ENCODE measurements around the gene SHC3. TPM values are rescaled to one million over a fixed set of nuclear protein-coding genes. Genes with fewer than 3 reads are reported as not detected.

The SHC3 gene
- total and polyA plus RNA-seq, 12 donors, result 0.15 to 0.71 (median 0.33) TPM

DNA sequence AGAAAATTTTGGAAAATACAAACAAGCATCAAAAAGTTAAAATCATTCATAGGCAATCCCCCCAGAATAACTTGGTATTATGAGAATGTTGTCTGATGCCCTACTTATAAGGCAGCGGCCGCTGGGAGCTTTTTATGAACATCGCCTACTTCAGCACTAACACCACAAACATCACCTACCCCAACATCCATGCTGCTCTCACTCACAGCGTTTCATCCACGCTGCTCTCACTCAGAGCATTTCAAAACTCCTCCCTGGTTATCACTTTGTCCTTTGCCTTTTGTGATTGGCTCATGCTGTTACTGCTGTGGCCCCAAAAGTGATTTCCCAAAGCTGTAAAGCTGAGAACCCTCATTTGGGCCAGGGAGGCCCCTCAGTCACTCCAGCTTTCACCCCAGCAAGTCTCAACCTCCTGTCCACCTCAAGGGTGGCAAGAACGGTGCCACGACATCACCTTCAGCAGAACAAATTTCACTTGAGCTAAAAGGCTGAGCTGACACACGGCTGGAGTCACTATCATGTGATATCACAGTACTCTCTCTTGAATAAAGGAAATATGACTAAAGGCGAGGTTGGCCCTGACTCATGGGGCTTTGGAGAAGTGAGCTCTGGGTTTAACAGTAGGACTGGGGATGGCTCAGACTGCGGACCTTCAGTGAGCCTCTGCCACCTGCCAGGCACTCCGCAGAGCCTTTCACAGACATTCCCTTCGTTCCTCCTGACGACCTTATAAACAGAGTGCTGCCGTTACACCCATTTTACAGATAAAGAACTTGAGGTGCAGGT is 25.2 kb downstream of the SHC3 start:
- intact Hi-C loops (cut with DNase I), result no loop called here
- H3K9me3 ChIP-seq, result peaks cover 0 to 4% (median 0%) of the 10 kb centered on the region in 11 donors
- TF ChIP-seq, protein P1, sequence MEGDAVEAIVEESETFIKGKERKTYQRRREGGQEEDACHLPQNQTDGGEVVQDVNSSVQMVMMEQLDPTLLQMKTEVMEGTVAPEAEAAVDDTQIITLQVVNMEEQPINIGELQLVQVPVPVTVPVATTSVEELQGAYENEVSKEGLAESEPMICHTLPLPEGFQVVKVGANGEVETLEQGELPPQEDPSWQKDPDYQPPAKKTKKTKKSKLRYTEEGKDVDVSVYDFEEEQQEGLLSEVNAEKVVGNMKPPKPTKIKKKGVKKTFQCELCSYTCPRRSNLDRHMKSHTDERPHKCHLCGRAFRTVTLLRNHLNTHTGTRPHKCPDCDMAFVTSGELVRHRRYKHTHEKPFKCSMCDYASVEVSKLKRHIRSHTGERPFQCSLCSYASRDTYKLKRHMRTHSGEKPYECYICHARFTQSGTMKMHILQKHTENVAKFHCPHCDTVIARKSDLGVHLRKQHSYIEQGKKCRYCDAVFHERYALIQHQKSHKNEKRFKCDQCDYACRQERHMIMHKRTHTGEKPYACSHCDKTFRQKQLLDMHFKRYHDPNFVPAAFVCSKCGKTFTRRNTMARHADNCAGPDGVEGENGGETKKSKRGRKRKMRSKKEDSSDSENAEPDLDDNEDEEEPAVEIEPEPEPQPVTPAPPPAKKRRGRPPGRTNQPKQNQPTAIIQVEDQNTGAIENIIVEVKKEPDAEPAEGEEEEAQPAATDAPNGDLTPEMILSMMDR (IDR thresholded peaks at IDR 0.05), result no peak
- H3K36me3 ChIP-seq, result no peaks in the 10 kb centered on the region
- no peak for DNase-seq
- WGBS, 2 donors, result 69 to 70% methylated on average over 14 of the region's 14 CpGs
- H3K27ac ChIP-seq, result no peak overlapping the region
- H3K4me1 ChIP-seq, result peaks cover 0 to 21% (median 0%) of the 10 kb centered on the region in 9 donors
- H3K4me3 ChIP-seq, result no peak overlapping the region
- ATAC-seq, result peak in 1 of 8 donors; percentile 42
- peaks cover 0 to 8% (median 0%) of the 10 kb centered on the region in 7 donors for H3K27me3 ChIP-seq

DNA sequence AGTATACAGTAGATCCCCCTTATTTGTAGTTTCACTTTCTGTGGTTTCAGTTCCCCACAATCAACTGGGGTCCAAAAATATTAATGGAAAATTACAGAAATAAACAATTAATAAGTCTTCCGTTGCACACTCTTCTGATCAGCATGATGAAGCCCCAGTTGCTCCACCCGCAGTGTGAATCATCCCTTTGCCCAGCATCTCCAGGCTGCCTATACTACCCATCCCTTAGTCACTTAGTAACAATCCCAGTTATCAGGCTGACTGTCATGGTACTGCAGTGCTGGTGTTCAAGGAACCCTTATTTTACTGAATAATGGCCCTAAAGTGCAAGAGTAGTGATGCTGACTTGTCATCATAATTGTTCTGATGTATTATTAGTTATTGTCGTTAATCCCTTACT is 28.9 kb downstream of the SHC3 start:
- no peaks in the 10 kb centered on the region for H3K36me3 ChIP-seq
- peaks cover 0 to 5% (median 0%) of the 10 kb centered on the region in 7 donors for H3K27me3 ChIP-seq
- WGBS, 2 donors, result 92 to 97% methylated on average over 3 of the region's 3 CpGs
- TF ChIP-seq, protein P1 (IDR thresholded peaks at IDR 0.05), result no peak
- intact Hi-C loops (cut with DNase I), result no loop called here
- no peak overlapping the region for H3K27ac ChIP-seq
- H3K4me1 ChIP-seq, result peaks cover 0 to 15% (median 0%) of the 10 kb centered on the region in 9 donors
- H3K4me3 ChIP-seq, result no peak overlapping the region
- peaks cover 0 to 4% (median 0%) of the 10 kb centered on the region in 11 donors for H3K9me3 ChIP-seq
- DNase-seq, result no peak
- no peak for ATAC-seq

DNA sequence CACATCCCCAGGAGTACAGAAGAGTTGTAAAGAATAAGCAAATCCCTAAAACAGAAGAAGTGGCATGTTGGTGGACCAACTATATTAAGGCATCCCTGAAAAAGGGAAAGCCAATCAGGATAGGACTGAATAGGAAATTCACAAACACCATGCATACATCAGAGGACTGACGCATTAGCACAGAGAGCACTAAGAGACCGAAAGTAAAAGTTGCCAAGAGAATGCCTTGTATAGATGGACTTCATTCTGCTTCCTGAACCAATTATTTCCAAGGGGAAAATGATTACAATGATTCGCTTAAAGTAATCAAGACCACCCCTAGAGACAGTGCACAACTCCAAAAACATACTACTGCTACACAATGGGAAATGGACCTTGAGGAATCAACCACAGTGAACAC is 33.5 kb downstream of the SHC3 start:
- WGBS, 2 donors, result 78 to 79% methylated on average over 3 of the region's 3 CpGs

DNA sequence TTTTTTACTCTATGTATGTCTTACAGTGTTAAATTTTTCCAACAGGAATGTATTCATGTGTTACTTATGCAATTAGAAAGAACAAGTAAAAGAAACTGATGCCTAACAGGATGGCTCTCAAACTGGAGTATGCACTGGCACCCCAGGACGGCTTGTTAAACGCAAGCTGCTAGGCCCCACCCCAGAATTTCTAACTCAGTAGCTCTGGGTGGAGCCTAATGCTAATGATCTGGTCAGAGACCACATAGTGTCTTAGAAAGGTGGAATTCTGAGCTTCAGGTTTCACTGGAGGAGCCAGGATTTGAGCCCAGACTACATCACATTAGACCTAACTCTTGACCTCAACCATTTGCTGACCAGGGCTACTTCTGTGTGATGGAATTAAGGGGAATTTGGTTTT is 34.4 kb downstream of the SHC3 start:
- H3K36me3 ChIP-seq, result no peaks in the 10 kb centered on the region
- TF ChIP-seq, protein P1 (IDR thresholded peaks at IDR 0.05), result no peak
- H3K4me3 ChIP-seq, result no peak overlapping the region
- ATAC-seq (no peak), DNase-seq (no peak)
- no peaks in the 10 kb centered on the region for H3K9me3 ChIP-seq
- H3K4me1 ChIP-seq, result peaks cover 0 to 5% (median 0%) of the 10 kb centered on the region in 9 donors
- intact Hi-C loops (cut with DNase I), result no loop called here
- H3K27ac ChIP-seq, result no peak overlapping the region
- no peaks in the 10 kb centered on the region for H3K27me3 ChIP-seq
- WGBS, 2 donors, result 56 to 61% methylated on average over 2 of the region's 2 CpGs

More for the DNA sequence above, 33.5 kb downstream of the SHC3 start:
- no peak overlapping the region for H3K27ac ChIP-seq
- H3K4me3 ChIP-seq, result no peak overlapping the region
- ATAC-seq, result no peak
- H3K36me3 ChIP-seq, result no peaks in the 10 kb centered on the region
- TF ChIP-seq, protein P1 (IDR thresholded peaks at IDR 0.05), result no peak
- no peaks in the 10 kb centered on the region for H3K27me3 ChIP-seq
- intact Hi-C loops (cut with DNase I), result no loop called here
- DNase-seq, result no peak
- H3K9me3 ChIP-seq, result no peaks in the 10 kb centered on the region
- H3K4me1 ChIP-seq, result no peaks in the 10 kb centered on the region
